HPDE6-E6E7 (cell line): ENCODE data around the gene TMEM154.
"Not testable (repeated sequence)": the region's sequence is repeated elsewhere in the genome, so short reads cannot be mapped to it uniquely, and the experiment has no call there.

Experiments
- DNase-seq: peaks from one replicate; pipeline ENCODE4 v3.0.0; 2011; ENCODE audit warnings: missing footprints; ENCODE audit errors: extremely low spot score

The TMEM154 gene

GRCh38 chr4:152667781-152668180 is 12.0 kb downstream of the TMEM154 start:
- DNase-seq, result no peak

- DNase-seq, result no peak
Measured at GRCh38 chr4:152666946-152667345, 12.9 kb downstream of the TMEM154 start.

- DNase-seq, result no peak
Measured at GRCh38 chr4:152665691-152666395, 14.0 kb downstream of the TMEM154 start.

- not testable (repeated sequence) for DNase-seq
Measured at GRCh38 chr4:152664067-152664378, 15.8 kb downstream of the TMEM154 start.

- no peak for DNase-seq
Measured at GRCh38 chr4:152663203-152664066, 16.4 kb downstream of the TMEM154 start.

GRCh38 chr4:152661649-152662048 is 18.1 kb downstream of the TMEM154 start:
- DNase-seq, result no peak

- no peak for DNase-seq
Measured at GRCh38 chr4:152660526-152660925, 19.3 kb downstream of the TMEM154 start.

- no peak for DNase-seq
Measured at GRCh38 chr4:152659806-152660205, 20.0 kb downstream of the TMEM154 start.

- DNase-seq, result no peak
Measured at GRCh38 chr4:152657657-152658056, 22.1 kb downstream of the TMEM154 start.

DNA sequence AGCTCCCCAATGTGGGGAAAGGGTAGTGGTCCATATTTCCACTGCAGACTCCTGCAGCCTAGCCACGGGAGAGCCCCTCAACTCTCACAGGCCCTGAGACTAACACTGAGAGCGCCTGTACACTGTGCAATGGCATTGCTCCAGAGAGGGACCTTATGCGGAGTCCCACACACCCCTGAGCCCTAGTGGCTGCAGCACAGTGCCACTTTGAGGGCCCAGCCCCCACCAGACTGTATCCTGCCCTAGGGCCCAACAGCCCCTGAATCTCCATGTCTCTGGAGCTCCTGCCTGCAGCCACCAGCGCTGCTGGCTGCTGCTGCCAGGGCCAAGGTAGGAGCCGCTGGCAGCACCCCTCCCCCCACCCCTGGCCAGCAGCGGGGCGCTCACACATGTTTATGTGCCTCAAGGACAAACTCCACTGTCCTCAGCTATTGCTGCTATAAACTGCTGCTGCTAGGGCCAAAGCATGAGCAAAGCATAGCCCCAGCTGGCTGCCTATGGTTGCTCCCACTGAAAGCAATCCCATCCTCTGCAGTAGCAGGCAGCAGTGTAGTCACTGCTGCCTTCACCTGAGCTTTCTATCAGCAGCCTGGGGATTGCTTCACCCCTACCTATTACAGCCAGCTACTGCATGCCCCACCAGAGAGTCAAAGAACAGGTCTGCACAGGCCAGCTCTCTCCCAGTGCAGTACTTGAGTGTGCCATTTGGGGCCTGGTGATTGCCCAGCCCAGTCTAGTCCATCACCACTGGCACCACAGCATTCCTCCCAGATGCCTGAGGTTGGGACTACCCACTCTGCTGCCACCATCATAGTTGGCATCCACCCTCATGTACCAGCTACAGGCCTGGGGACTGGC is 24.3 kb downstream of the TMEM154 start:
- peak; percentile 47 for DNase-seq

DNA sequence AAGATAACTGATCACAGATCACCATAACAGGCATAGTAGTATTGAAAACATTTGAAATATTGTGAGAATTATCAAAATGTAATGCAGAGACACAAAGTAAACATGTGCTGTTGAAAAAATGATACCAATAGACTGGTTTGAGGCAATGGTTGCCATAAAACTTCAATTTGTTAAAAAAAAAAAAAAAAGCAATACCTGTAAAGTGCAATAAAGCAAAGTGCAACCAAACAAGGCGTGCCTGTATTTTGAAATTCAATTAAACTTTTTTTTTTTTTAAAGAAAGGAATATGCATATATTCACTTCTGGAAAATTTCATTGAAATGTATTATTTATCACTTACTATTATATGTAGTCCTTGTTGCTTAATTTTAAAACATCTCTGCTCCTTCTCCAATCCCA is 27.7 kb downstream of the TMEM154 start:
- DNase-seq, result no peak

DNA sequence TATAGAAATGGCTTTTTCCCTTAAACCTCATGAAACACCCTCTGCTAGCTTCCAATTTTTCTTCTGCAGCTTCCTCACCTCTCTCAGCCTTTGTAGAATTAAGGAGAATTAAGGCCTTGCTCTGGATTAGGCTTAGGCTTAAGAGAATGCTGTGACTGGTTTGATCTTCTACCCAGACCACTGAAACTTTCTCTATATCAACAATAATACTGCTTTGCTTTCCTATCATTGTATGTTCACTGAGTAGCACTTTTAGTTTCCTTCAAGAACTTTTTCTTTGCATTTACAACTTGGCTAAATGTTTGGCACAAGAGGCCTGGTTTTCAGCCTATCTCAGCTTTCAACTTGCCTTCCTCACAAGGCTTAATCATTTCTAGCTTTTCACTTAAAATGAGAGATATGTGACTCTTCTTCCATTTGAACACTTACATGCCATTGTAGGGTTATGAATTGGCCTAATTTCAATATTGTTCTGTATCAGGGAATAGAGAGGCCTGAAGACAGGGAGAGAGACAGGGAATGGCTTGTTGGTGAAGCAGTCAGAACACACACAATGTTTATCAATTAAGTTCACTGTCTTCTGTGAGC is 28.2 kb downstream of the TMEM154 start:
- DNase-seq, result no peak

GRCh38 chr4:152646221-152646620 is 33.6 kb downstream of the TMEM154 start:
- DNase-seq, result no peak

DNA sequence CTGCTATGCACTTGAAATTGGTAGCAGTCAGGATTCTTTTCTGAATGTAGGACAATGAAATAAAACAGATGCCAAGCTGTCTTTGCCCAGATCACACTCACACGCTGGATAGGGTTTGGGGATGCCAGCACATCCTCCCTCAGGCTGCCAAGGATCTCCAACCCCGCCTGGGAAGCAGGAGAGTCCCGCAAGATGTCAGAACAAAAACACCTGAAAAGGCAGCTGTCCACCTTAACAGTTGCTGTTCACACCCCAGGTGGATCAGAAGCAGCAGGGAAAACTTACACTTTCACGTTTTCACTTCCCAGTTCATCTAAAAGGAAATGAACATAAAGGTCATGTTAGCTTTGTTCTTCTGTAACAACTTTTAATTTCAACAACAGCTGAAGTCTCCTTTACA is 35.7 kb downstream of the TMEM154 start:
- DNase-seq, result no peak

DNA sequence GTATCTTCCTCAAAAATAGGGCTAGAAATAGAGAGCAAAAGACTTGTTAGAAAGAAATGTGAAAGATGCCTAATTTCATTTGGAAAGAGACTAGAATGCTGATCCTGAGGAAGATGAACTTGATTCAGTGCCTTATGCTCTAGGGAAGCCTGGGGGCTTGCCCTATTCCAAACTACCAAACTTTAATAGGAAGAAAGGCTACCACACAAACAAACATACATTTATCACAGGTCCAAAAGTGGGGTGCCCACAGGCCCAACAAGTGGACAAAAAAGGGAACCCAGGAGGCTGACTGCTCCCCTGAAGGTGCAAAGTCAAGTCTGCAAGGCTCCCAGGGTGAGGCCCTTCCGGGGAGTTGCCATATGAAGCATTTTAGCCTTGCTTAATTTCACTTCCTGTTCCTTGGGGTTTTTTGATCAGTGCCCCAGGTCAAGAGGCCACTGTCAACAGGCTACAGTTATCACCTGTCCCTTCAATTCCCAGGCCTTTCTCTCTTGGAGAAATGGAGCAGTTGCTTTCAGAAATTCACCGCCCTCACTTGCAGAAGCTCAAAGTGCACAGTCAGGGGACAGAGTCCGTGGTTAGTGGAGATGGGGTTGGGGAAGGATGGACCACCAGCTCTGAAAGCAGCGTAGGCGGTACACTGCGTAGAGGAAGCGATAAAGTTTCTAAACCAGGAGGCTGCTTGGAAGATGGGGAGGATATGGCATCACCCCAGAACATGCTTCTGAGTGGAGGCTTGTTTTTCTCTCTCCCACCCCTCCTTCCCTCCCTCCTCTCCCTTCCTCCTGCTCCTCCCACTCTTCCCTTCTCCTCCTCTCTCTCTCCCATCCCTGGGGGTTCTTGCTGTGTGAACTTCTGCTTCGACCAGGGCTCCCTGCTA is 36.4 kb downstream of the TMEM154 start:
- no peak for DNase-seq

GRCh38 chr4:152640058-152640921 is 39.5 kb downstream of the TMEM154 start:
- DNase-seq, result no peak

GRCh38 chr4:152635851-152636250 is 43.9 kb downstream of the TMEM154 start:
- DNase-seq, result no peak

- no peak for DNase-seq
Measured at GRCh38 chr4:152634110-152634760, 45.6 kb downstream of the TMEM154 start.

- no peak for DNase-seq
Measured at GRCh38 chr4:152633118-152633517, 46.7 kb downstream of the TMEM154 start.
